GM12878 (cell line): ENCODE data around the gene MSI2. TPM values are rescaled to one million over a fixed set of nuclear protein-coding genes. Genes with fewer than 3 reads are reported as not detected.

Experiments
- ATAC-seq: fragments of 200-7000 bp; cut with Tn5 transposase; 3 replicates; pipeline ENCODE4 v1.9.1; 2020; ENCODE audit warnings: mild to moderate bottlenecking, moderate library complexity
- BruUV-seq: library from RNA; stranded (reverse); fragments of 400-500 nt; replicated peaks from 2 replicates; lab custom pipeline; 2021; lab: Mats Ljungman, UMichigan
- CTCF ChIA-PET: fragments of 300-600 bp; sonication (Branson Sonifier 250); formaldehyde crosslinking; extraction: SDS; loops from one replicate; lab custom pipeline; 2021; ENCODE audit warnings: inconsistent platforms; lab: Yijun Ruan, JAX
- POLR2A ChIA-PET: fragments of 350-600 bp; formaldehyde crosslinking; extraction: SDS; loops from one replicate; lab custom pipeline; 2021; ENCODE audit warnings: inconsistent platforms; lab: Charles Lee
- RAD21 ChIA-PET: fragments of 300-600 bp; sonication (Branson Sonifier 250); formaldehyde crosslinking; loops from one replicate; lab custom pipeline; 2023; ENCODE audit warnings: antibody characterized with exemption; ENCODE audit not compliant: unreplicated experiment; lab: Charles Lee
- SMC1A ChIA-PET: fragments of 300-600 bp; sonication (Branson Sonifier 250); formaldehyde crosslinking; loops from one replicate; lab custom pipeline; 2023; ENCODE audit not compliant: unreplicated experiment, uncharacterized antibody; lab: Charles Lee
- DNase-seq: peaks from one replicate; pipeline ENCODE4 v3.0.0-alpha.2; 2011; ENCODE audit warnings: low read depth, low spot score
- FAIRE-seq: peaks from 3 replicates; lab custom pipeline; 2011; peaks lifted over from hg19 to GRCh38; lab: Jason Lieb, UNC
- H2AFZ ChIP-seq: 2 replicates; pipeline ENCODE4 v1.6.0; 2011; ENCODE audit warnings: low read depth, low read length, control low read depth; ENCODE audit not compliant: control insufficient read depth
- H3K27ac ChIP-seq: 2 replicates; pipeline ENCODE4 v1.5.1; 2011; ENCODE audit warnings: control low read depth; ENCODE audit not compliant: control insufficient read depth, insufficient read depth
- H3K27me3 ChIP-seq, 2 experiments: replicated peaks in 1 of 2; 2 replicates each; pipeline versions ENCODE4 v1.6.0 to v1.6.1; 2011; ENCODE audit warnings: low read length in 1 of 2; ENCODE audit not compliant: control insufficient read depth in 2 of 2, insufficient read depth in 2 of 2
- H3K36me3 ChIP-seq, 2 experiments: 2 replicates each; pipeline ENCODE4 v1.5.1; 2011; ENCODE audit warnings: low read length in 1 of 2; ENCODE audit not compliant: control insufficient read depth in 2 of 2, insufficient read depth in 2 of 2
- H3K4me1 ChIP-seq: 2 replicates; pipeline ENCODE4 v1.6.1; 2011; ENCODE audit warnings: mild to moderate bottlenecking, low read length, moderate library complexity, mixed read lengths; ENCODE audit not compliant: control insufficient read depth, insufficient read depth
- H3K4me2 ChIP-seq: 2 replicates; pipeline ENCODE4 v1.6.0; 2011; ENCODE audit warnings: control low read depth; ENCODE audit not compliant: control insufficient read depth, insufficient read depth
- H3K4me3 ChIP-seq: fragments of 200-600 bp; sonication (generic); 2 replicates; pipeline ENCODE4 v1.5.1; 2016
- H3K79me2 ChIP-seq: 2 replicates; pipeline ENCODE4 v1.6.0; 2011; ENCODE audit warnings: low read length; ENCODE audit not compliant: control insufficient read depth, insufficient read depth
- H3K9ac ChIP-seq: 2 replicates; pipeline ENCODE4 v1.8.0; 2011; ENCODE audit warnings: low read length, control low read depth, mixed read lengths; ENCODE audit not compliant: control insufficient read depth, insufficient read depth
- H3K9me3 ChIP-seq: replicated peaks from 3 replicates; pipeline ENCODE4 v1.5.1; 2011; ENCODE audit warnings: mild to moderate bottlenecking, low read length; ENCODE audit not compliant: control insufficient read depth, insufficient read depth
- H4K20me1 ChIP-seq: 2 replicates; pipeline ENCODE4 v1.6.0; 2011; ENCODE audit not compliant: control insufficient read depth, insufficient read depth
- E2F4 ChIP-seq: IDR thresholded peaks from 2 replicates; pipeline ENCODE4 v1.6.1; 2012; ENCODE audit warnings: low read depth, low read length, improper control_type of control experiment
- EED ChIP-seq: sonication (generic); IDR thresholded peaks from 2 replicates; pipeline ENCODE4 v1.6.1; 2016; ENCODE audit warnings: antibody characterized with exemption, low read depth
- IRF3 ChIP-seq: fragments of 450-650 bp; IDR thresholded peaks from 2 replicates; pipeline ENCODE4 v1.6.1; 2014; ENCODE audit warnings: mild to moderate bottlenecking
- KDM1A ChIP-seq: fragments of 200-600 bp; sonication (generic); IDR thresholded peaks from 2 replicates; pipeline ENCODE4 v1.6.1; 2016; ENCODE audit warnings: borderline replicate concordance
- MEF2B ChIP-seq: fragments of 450-650 bp; IDR thresholded peaks from 2 replicates; pipeline ENCODE4 v1.6.1; 2018; ENCODE audit warnings: mild to moderate bottlenecking, moderate library complexity; ENCODE audit not compliant: partially characterized antibody, poor library complexity, severe bottlenecking
- PML ChIP-seq: IDR thresholded peaks from 2 replicates; pipeline ENCODE4 v1.6.1; 2012; ENCODE audit warnings: low read length, inconsistent platforms
- POU2F2 ChIP-seq: IDR thresholded peaks from 3 replicates; pipeline ENCODE4 v1.6.1; 2011; ENCODE audit warnings: low read depth, mild to moderate bottlenecking, low read length, borderline replicate concordance
- RAD21 ChIP-seq: IDR thresholded peaks from 2 replicates; pipeline ENCODE4 v1.6.1; 2011; ENCODE audit warnings: mild to moderate bottlenecking, low read depth, low read length, moderate library complexity; ENCODE audit not compliant: insufficient read depth
- SMAD5 ChIP-seq: IDR thresholded peaks from 2 replicates; pipeline ENCODE4 v1.6.1; 2016; ENCODE audit warnings: antibody characterized with exemption, low read depth
- SREBF2 ChIP-seq: IDR thresholded peaks from 2 replicates; pipeline ENCODE4 v1.6.1; 2012; ENCODE audit warnings: mild to moderate bottlenecking, low read length
- ZNF24 ChIP-seq: fragments of 450-650 bp; IDR thresholded peaks from 2 replicates; pipeline ENCODE4 v1.6.1; 2017; ENCODE audit warnings: antibody characterized with exemption, mild to moderate bottlenecking
- ZNF622 ChIP-seq: fragments of 450-650 bp; IDR thresholded peaks from 2 replicates; pipeline ENCODE4 v1.6.1; 2017; ENCODE audit warnings: mild to moderate bottlenecking, inconsistent platforms
- ZSCAN29 ChIP-seq: fragments of 450-650 bp; IDR thresholded peaks from 2 replicates; pipeline ENCODE4 v1.6.1; 2017; ENCODE audit warnings: mild to moderate bottlenecking, moderate library complexity
- whole genome bisulfite sequencing: methylation state at CpG from one replicate; pipeline ENCODE4 v1.1.6; 2016; ENCODE audit warnings: low lambda C conversion rate; ENCODE audit not compliant: insufficient replicate concordance, insufficient coverage; ENCODE audit errors: missing lambda C conversion rate; 5-methylcytosine and 5-hydroxymethylcytosine counted together
- in situ Hi-C: fragments of 300-500 bp; cut with MboI; formaldehyde crosslinking; loops from 9 replicates; pipeline ENCODE4 v1.14.3; 2018; ENCODE audit warnings: mixed read lengths
- intact Hi-C: fragments of 100-400 bp; cut with micrococcal nuclease; formaldehyde crosslinking; loops from one replicate; pipeline ENCODE4 v1.14.2; 2022; ENCODE audit not compliant: unreplicated experiment
- polyA plus RNA-seq, 11 experiments: library from polyadenylated mRNA; depleted of rRNA in 4 of 11; unstranded in 6 of 11; stranded (reverse) in 5 of 11; fragments of >200 nt; fragmentation: Nextera tagmentation in 4 of 11; fragmentation: Illumina TruSeq in 1 of 11; extraction: Ambion mirVana in 4 of 11; extraction: Trizol in 1 of 11; gene quantifications; 1 replicate in 1 of 11; 2 replicates in 10 of 11; pipeline versions ENCODE4 v1.2.1 to v1.2.3, GENCODE V29; 2011 to 2016; ENCODE audit warnings: inconsistent platforms in 2 of 11, missing spikeins in 2 of 11, low read depth in 1 of 11
- total RNA-seq, 4 experiments: library from RNA; depleted of rRNA in 3 of 4; stranded (reverse); fragments of >200 nt in 3 of 4; fragmentation: Illumina TruSeq in 1 of 4; extraction: Trizol in 1 of 4; gene quantifications; 2 replicates each; pipeline versions ENCODE4 v1.2.1 to v1.2.3, GENCODE V29; 2013 to 2021
- TF ChIP-seq, protein P1 (sequence below): fragments of 450-650 bp; IDR thresholded peaks from 2 replicates; pipeline ENCODE4 v1.6.1; 2016; ENCODE audit warnings: mild to moderate bottlenecking
- TF ChIP-seq, protein P2 (sequence below): fragments of 450-650 bp; IDR thresholded peaks from 2 replicates; pipeline ENCODE4 v1.6.1; 2017; ENCODE audit warnings: antibody characterized with exemption, mild to moderate bottlenecking, moderate library complexity

Gene MSI2
- total and polyA plus RNA-seq, 10 of the 15 experiments (the other 5 are each of a cell fraction or from before 2014, with no cell fraction given), result 6.1 to 76.1 (median 42.0) TPM

DNA sequence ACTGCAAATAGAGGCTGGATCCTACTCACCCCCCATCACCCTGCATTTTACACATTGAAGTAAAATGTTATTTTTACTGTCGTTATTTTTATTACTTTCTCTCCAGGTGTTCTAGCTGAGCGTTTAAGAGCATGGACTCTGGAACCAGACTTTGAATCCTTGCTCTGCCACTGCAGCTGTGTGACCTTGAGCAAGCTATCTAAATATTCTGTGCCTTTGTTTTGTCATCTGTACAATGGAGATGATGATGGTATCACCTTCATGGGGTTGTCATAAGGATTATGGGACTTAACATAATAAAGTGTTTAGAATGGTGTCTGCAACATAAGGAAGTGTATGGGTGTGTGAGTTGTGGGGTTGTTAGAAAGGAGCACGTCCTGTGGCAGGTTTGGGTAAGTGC, 17.8 kb downstream of the MSI2 start:
- Histone ChIP-seq H3K36me3 (peaks cover 14 to 46% of the 10 kb centered on the region in 2 experiments), H3K4me2 (no peak overlapping the region), H3K4me1 (no peaks in the 10 kb centered on the region; the same call in 1 of the 2 replicates), H3K9ac (no peak overlapping the region), H2AFZ (no peak overlapping the region), H3K9me3 (no peaks in the 10 kb centered on the region), H3K27ac (no peak overlapping the region), H3K4me3 (no peak overlapping the region), H4K20me1 (no peaks in the 10 kb centered on the region), H3K27me3 (no peaks in the 10 kb centered on the region), H3K79me2 (peaks cover 12% of the 10 kb centered on the region)
- WGBS, result 91% methylated on average over 3 of the region's 3 CpGs
- DNase-seq (no peak), FAIRE-seq (no peak), ATAC-seq (no peak)
- ChIA-PET SMC1A (interaction anchor here (0.7 kb wide), 1 partner anchor 179 kb away, joined by 3 read pairs; no protein-coding TSS in a partner anchor), POLR2A (no interaction called here), CTCF (no interaction called here), RAD21 (no interaction called here)
- no TSS peak for BruUV-seq
- in situ Hi-C loops (no loop called here), intact Hi-C loops (no loop called here)
- no peak for TF ChIP-seq ZSCAN29
- TF ChIP-seq, protein P1, sequence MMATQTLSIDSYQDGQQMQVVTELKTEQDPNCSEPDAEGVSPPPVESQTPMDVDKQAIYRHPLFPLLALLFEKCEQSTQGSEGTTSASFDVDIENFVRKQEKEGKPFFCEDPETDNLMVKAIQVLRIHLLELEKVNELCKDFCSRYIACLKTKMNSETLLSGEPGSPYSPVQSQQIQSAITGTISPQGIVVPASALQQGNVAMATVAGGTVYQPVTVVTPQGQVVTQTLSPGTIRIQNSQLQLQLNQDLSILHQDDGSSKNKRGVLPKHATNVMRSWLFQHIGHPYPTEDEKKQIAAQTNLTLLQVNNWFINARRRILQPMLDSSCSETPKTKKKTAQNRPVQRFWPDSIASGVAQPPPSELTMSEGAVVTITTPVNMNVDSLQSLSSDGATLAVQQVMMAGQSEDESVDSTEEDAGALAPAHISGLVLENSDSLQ, result no peak
- TF ChIP-seq, protein P2, sequence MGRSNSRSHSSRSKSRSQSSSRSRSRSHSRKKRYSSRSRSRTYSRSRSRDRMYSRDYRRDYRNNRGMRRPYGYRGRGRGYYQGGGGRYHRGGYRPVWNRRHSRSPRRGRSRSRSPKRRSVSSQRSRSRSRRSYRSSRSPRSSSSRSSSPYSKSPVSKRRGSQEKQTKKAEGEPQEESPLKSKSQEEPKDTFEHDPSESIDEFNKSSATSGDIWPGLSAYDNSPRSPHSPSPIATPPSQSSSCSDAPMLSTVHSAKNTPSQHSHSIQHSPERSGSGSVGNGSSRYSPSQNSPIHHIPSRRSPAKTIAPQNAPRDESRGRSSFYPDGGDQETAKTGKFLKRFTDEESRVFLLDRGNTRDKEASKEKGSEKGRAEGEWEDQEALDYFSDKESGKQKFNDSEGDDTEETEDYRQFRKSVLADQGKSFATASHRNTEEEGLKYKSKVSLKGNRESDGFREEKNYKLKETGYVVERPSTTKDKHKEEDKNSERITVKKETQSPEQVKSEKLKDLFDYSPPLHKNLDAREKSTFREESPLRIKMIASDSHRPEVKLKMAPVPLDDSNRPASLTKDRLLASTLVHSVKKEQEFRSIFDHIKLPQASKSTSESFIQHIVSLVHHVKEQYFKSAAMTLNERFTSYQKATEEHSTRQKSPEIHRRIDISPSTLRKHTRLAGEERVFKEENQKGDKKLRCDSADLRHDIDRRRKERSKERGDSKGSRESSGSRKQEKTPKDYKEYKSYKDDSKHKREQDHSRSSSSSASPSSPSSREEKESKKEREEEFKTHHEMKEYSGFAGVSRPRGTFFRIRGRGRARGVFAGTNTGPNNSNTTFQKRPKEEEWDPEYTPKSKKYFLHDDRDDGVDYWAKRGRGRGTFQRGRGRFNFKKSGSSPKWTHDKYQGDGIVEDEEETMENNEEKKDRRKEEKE, result no peak
- no peak for TF ChIP-seq SMAD5
- no peak for TF ChIP-seq KDM1A
- no peak for TF ChIP-seq EED
- no peak for TF ChIP-seq MEF2B
- no peak for TF ChIP-seq ZNF622
- TF ChIP-seq RAD21, result no peak
- no peak for TF ChIP-seq SREBF2
- TF ChIP-seq IRF3, result no peak
- no peak for TF ChIP-seq POU2F2
- no peak for TF ChIP-seq E2F4
- no peak for TF ChIP-seq ZNF24
- no peak for TF ChIP-seq PML
